Liver (tissue), 3 donors: ENCODE results near the gene TUBGCP5.

Experiments
- CTCF ChIP-seq: fragments of 150-350 bp; IDR thresholded peaks from 2 replicates; pipeline ENCODE4 v1.5.1; 2017; ENCODE audit warnings: improper control_type of control experiment, low read depth, low read length; ENCODE audit not compliant: missing input control
- FOXA1 ChIP-seq: IDR thresholded peaks from 2 replicates; pipeline ENCODE4 v1.6.1; 2016; ENCODE audit warnings: antibody characterized with exemption
- RAD21 ChIP-seq, 2 donors: IDR thresholded peaks; 2 replicates each; pipeline ENCODE4 v1.6.1; 2016; ENCODE audit warnings: antibody characterized with exemption in 2 of 2, mild to moderate bottlenecking in 2 of 2
- REST ChIP-seq: IDR thresholded peaks from 2 replicates; pipeline ENCODE4 v1.6.1; 2016; ENCODE audit warnings: antibody characterized with exemption, mild to moderate bottlenecking
- RXRA ChIP-seq, 2 donors: IDR thresholded peaks; 2 replicates each; pipeline ENCODE4 v1.6.1; 2017 to 2018; ENCODE audit warnings: antibody characterized with exemption in 2 of 2, mild to moderate bottlenecking in 1 of 2
- donor health status: healthy.
- donor health status: healthy.

GRCh38 chr15:22988811-22989210 lies 50.6 kb downstream of the TUBGCP5 start:
- no peak for TF ChIP-seq CTCF
- TF ChIP-seq FOXA1, result no peak
- no peak for TF ChIP-seq RAD21 (IDR thresholded peaks at IDR 0.05)
- TF ChIP-seq REST, result no peak
- TF ChIP-seq RXRA (IDR thresholded peaks at IDR 0.05), result no peak
